GM12864 (cell line): ENCODE measurements around the gene LEF1.

Experiments used
- DNase-seq: peaks from one replicate; pipeline ENCODE4 v3.0.0-alpha.2; 2011; ENCODE audit warnings: low read depth
- H3K4me3 ChIP-seq: 2 replicates; pipeline ENCODE4 v1.5.1; 2011; ENCODE audit warnings: mild to moderate bottlenecking, low read depth, low read length, control low read depth
- TF ChIP-seq, protein P1 (sequence below): IDR thresholded peaks from 2 replicates; pipeline ENCODE4 v1.5.1; 2011; ENCODE audit warnings: low read depth, mild to moderate bottlenecking, moderate library complexity, low read length, control low read depth, inconsistent platforms; ENCODE audit errors: missing control alignments

LEF1 gene

DNA sequence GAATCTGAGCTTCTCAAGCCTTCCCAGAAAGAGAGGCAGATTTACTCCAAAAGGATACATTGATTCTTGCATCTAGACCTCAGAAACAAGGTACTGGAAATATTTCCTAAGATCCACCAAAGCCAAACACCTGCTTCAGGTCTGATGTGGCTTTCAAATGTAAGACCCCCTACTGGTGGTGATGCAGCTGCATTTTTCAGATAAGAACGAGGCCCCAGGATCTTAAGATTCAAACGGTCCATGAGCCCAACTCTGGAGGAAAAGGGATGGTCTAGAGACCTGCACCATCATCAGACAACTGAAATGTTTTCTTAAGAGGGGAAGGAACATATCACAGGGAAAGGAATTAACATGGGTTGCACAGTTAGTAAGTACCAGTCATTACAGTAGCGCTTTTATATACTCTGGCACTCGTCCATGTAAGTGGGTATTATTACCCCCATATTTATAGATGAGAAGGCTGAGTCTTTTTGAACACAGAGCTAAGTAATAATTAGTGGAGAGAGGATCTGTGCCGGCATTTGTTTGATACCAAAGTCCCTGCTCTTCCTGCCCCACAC is 73.7 kb downstream of the LEF1 start:
- TF ChIP-seq, protein P1, sequence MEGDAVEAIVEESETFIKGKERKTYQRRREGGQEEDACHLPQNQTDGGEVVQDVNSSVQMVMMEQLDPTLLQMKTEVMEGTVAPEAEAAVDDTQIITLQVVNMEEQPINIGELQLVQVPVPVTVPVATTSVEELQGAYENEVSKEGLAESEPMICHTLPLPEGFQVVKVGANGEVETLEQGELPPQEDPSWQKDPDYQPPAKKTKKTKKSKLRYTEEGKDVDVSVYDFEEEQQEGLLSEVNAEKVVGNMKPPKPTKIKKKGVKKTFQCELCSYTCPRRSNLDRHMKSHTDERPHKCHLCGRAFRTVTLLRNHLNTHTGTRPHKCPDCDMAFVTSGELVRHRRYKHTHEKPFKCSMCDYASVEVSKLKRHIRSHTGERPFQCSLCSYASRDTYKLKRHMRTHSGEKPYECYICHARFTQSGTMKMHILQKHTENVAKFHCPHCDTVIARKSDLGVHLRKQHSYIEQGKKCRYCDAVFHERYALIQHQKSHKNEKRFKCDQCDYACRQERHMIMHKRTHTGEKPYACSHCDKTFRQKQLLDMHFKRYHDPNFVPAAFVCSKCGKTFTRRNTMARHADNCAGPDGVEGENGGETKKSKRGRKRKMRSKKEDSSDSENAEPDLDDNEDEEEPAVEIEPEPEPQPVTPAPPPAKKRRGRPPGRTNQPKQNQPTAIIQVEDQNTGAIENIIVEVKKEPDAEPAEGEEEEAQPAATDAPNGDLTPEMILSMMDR: no peak
- H3K4me3 ChIP-seq: no peak overlapping the region
- DNase-seq: no peak

DNA sequence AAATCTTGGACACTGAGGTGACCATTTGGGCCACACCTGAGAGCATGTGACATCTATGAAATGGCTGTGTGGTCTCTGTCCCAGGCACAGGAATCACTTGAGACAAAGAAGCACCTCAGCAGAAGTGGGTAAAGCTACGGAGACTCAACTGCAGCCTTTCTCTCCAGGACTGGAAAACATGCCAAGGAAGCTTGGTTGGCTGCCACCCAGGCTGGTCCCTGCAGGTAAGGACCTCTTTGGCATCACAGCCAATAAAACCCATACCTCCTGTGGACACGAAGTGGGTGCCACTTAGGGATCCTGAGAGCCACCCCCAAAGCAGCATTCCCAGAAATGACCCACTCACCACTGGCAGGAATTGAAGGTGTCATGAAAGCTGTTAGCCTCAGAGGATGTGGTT is 74.6 kb downstream of the LEF1 start:
- TF ChIP-seq, protein P1: no peak
- H3K4me3 ChIP-seq: no peak overlapping the region
- no peak for DNase-seq

DNA sequence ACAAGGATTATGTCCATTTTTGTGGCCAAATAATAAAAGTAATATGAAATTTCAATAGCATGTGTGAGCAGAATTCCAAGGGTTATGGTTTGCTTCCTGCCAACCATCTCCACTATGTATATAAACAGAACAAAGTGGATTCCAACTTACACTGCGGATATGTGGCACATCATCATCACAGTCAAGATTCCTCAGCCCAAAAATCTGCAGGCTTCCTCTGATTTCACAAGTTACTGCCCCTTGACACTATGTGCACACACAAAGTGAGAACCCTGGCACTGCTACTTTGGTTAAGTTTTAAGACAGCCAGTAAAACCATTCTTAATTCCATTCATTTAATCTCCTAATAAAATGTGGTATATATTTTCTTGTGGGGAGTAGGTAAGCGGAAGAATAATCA is 76.4 kb downstream of the LEF1 start:
- H3K4me3 ChIP-seq: no peak overlapping the region
- DNase-seq: no peak
- TF ChIP-seq, protein P1: no peak

DNA sequence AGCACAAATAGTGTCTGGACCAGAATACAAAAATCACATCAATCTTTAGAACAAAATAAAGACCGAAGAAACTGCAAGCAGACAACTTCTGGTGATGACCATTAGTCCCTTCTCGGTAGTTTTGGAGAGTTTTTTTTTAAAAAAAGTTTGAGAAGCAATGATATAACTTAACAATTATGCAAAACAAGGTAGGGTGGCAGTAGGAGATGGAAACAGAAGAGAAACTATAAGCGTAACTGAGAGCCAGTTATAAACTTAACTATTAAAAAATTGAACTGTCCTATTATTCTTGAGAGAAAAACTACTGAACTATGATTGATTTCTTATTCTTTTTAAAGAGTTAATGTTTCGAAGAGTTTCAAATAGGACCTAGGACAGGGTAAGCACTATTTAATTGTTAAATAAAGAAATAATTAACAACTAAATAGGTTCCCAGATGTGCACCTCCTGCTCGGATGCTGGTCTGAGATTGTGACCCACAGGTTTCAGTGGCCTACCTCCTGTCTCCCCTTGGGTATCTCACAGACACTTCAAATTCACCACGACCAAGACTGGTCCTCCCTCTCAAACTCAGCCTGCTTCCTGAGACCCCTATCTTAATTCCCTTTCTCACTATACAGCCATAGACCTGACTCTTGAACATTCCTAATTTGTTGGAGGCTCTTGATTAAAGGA is 81.3 kb downstream of the LEF1 start:
- DNase-seq: no peak
- TF ChIP-seq, protein P1: no peak
- no peak overlapping the region for H3K4me3 ChIP-seq

DNA sequence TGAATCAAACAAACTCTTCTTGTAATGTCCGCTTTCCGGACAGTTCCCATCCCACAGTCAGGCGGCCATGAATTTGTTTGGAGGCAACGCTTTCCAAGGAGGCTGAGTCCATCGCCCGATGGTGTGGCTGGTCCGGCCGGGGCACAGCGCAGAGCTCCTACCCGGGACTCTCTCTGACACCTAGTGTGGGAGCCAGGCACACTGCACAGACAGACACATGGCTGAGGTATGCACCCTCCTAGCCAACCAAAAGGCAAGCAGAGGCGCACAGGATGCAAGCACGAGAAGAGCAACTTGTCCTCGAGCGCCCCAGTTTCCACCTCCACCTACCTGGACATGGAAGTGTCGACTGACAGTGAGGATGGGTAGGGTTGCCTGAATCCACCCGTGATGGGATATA is 87.5 kb downstream of the LEF1 start:
- DNase-seq: no peak
- no peak overlapping the region for H3K4me3 ChIP-seq
- TF ChIP-seq, protein P1: no peak

DNA sequence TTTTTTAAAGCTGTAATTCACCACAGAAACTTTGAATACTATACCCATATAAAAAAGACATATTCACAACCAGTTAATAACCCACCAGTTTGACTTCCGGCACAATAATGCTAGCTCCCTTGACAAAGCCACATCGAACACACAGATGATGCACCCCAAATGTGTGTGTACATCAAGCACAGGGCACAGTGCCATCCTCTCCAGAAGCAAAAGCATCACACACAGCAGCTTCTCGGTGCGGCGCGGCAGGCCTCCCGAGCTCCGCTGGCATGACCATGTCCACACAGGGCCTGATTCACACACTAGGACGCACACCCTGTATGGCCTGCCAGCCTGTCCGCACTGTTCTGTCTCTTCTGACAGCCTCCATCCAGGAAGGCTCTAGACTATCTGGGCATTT is 88.0 kb downstream of the LEF1 start:
- H3K4me3 ChIP-seq: no peak overlapping the region
- no peak for DNase-seq
- TF ChIP-seq, protein P1: no peak
